Right lobe of liver (tissue), 4 donors: ENCODE results near the gene PIGC.

Experiments used
- CTCF ChIP-seq, 4 donors: fragments of 200-600 bp in 3 of 4; fragments of 450-650 bp in 1 of 4; IDR thresholded peaks; one replicate each; pipeline versions ENCODE4 v1.5.1 to v1.8.0; 2016 to 2022; ENCODE audit warnings: antibody characterized with exemption in 4 of 4, mild to moderate bottlenecking in 2 of 4
- POLR2A ChIP-seq: fragments of 450-650 bp; IDR thresholded peaks from one replicate; pipeline ENCODE4 v1.6.1; 2017; ENCODE audit warnings: antibody characterized with exemption, mild to moderate bottlenecking
- donor health status: DM: no; HTN: no; CAD: no.
- donor health status: DM: no; HTN: no; CAD: no.
- donor health status: DM: no; HTN: yes; CAD: no.

- no peak for TF ChIP-seq CTCF (IDR thresholded peaks at IDR 0.05)
- no peak for TF ChIP-seq POLR2A
Measured at GRCh38 chr1:172402878-172403569, 40.8 kb downstream of the PIGC start.
